ENCODE data around the gene OXSR1. TPM values are rescaled to one million over a fixed set of nuclear protein-coding genes. Genes with fewer than 3 reads are reported as not detected.
A peak's percentile ranks its signal among the peaks of the same experiment; 100 is the strongest.
"Not testable (repeated sequence)": the region's sequence is repeated elsewhere in the genome, so short reads cannot be mapped to it uniquely, and the experiment has no call there.

The OXSR1 gene
- total RNA-seq, 1 donor from 2014 or later, result 41.1 TPM

DNA sequence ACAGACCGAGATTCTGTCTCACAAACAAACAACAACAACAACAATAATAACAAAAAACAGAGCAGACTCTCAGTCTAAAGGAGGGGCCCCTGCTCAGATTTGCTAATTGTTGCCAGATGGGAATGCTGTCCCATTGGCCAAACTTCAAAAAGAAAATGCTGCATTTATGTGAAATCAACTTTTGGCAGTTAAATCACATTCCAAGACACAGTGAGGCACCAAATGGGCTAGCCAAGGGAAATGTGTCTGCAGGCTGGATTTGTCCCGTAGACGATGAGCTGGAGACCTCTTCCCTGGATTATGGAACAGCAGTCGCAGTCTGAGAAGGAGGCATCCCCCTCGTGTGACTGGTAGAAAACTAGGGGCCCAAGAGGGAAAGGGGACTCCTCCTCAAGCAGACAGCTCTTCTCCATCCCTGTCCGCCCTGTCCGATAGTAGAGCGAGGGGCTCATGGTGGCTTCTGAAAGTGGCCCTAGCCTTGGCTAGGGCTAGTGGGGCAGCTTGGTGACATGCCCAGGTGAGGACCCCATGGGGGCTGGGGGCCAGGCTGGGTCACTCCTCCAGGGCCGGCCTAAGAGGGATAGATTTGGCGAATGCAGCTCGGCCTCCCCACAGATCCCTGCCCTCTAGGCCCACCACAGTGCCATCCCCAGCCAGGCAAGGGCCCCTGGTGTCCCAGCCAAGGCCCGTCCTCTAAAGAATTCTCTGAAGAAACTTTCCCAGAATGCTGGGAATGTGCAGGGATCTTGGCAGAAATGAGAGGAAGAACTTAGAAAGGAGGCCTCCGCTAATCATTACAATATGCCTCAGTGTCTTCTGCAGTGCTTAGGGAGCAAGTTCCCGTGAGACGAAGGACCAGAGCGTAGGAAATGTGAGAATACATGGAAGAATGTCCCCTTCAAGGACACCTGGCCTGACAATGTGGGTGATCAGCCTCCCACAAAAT lies 118.7 kb downstream of the OXSR1 start:
- peaks cover under 1% of the 10 kb centered on the region for H3K36me3 Mint-ChIP-seq
- H3K4me3 Mint-ChIP-seq, result no peak overlapping the region
- H3K27ac Mint-ChIP-seq, result no peak overlapping the region
- DNase-seq (ENCODE audit: extremely low spot score, unreplicated experiment), result no peak
- peaks cover 4% of the 10 kb centered on the region for H3K4me1 Mint-ChIP-seq (ENCODE audit: unreplicated experiment)
- no peaks in the 10 kb centered on the region for H3K27me3 Mint-ChIP-seq
- no peaks in the 10 kb centered on the region for H3K9me3 Mint-ChIP-seq
- no peak for TF ChIP-seq CTCF (conservative IDR thresholded peaks at IDR 0.05)

- Mint-ChIP-seq H3K27ac (no peak overlapping the region), H3K36me3 (no peaks in the 10 kb centered on the region), H3K27me3 (no peaks in the 10 kb centered on the region), H3K9me3 (no peaks in the 10 kb centered on the region), H3K4me1 (ENCODE audit: unreplicated experiment) (peaks cover 4% of the 10 kb centered on the region), H3K4me3 (no peak overlapping the region)
- no peak for TF ChIP-seq CTCF (conservative IDR thresholded peaks at IDR 0.05)
- DNase-seq (ENCODE audit: extremely low spot score, unreplicated experiment), result no peak
These were observed 119.4 kb downstream of the OXSR1 start for GRCh38 chr3:38284756-38285150.

DNA sequence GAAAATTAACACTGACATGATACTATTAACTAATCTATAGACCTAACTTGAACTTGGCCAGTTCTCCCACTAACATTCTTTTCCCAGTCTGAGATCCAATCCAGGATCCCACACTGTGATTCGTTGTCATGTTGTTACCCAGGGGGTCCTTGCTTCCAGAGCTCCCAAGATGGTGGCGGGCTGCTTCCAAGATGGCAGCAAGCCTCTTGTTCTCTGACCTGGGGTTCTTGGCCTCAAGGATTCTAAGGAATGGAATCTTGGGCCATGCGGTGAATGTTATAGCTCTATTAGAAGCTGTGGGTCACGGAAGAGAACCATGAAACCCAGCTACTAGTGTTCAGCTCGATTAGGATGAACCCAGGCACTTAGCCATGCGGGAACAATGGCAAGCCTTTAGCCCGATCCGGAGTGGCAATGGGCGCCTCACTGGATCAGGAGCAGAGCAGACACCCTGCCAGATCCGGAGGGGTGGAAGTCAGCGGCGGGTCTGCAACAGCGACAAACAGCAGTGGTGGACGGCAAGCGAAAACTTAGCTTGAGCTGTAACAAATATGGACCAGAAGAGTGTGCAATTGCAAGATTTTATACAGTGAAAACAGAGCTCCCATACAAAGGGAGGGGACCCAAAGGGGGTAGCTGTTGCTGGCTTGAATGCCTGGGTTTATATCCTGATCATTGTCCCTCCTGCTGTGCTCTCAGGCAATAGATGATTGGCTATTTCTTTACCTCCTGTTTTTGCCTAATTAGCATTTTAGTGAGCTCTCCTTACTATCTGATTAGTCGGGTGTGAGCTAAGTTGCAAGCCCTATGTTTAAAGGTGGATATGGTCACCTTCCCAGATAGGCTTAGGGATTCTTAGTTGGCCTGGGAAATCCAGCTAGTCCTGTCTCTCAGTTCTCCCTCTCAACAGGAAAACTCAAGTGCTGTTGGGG lies 124.2 kb downstream of the OXSR1 start:
- not testable (repeated sequence) for DNase-seq (ENCODE audit: extremely low spot score, unreplicated experiment); H3K27ac Mint-ChIP-seq; H3K4me3 Mint-ChIP-seq; H3K36me3 Mint-ChIP-seq; H3K9me3 Mint-ChIP-seq; H3K4me1 Mint-ChIP-seq (ENCODE audit: unreplicated experiment); H3K27me3 Mint-ChIP-seq

GRCh38 chr3:38297053-38297452 lies 131.7 kb downstream of the OXSR1 start:
- not testable (repeated sequence) for H3K27ac Mint-ChIP-seq; H3K4me3 Mint-ChIP-seq; DNase-seq (ENCODE audit: extremely low spot score, unreplicated experiment); H3K4me1 Mint-ChIP-seq (ENCODE audit: unreplicated experiment); H3K36me3 Mint-ChIP-seq; H3K27me3 Mint-ChIP-seq; H3K9me3 Mint-ChIP-seq

DNA sequence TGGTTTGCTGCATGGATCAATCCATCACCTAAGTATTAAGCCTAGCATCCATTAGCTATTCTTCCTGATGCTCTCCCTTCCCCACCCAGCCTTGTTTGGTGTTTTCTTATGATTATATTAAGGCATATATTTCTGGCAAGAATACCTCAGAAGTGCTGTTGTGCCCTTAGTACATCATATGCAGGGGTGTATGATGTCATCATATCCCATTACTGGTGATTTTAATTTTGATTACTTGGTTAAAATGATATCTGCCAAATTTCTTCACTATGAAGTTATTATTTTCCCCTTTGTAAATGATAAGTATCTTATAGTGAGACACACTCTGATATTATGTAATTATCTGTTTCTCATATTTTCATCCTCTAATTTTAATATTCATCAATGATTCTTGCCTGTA lies 132.2 kb downstream of the OXSR1 start:
- Mint-ChIP-seq H3K36me3 (no peaks in the 10 kb centered on the region), H3K27me3 (no peaks in the 10 kb centered on the region), H3K9me3 (no peaks in the 10 kb centered on the region), H3K4me1 (ENCODE audit: unreplicated experiment) (no peaks in the 10 kb centered on the region), H3K27ac (no peak overlapping the region), H3K4me3 (no peak overlapping the region)
- no peak for TF ChIP-seq CTCF (conservative IDR thresholded peaks at IDR 0.05)
- DNase-seq (ENCODE audit: extremely low spot score, unreplicated experiment), result no peak

DNA sequence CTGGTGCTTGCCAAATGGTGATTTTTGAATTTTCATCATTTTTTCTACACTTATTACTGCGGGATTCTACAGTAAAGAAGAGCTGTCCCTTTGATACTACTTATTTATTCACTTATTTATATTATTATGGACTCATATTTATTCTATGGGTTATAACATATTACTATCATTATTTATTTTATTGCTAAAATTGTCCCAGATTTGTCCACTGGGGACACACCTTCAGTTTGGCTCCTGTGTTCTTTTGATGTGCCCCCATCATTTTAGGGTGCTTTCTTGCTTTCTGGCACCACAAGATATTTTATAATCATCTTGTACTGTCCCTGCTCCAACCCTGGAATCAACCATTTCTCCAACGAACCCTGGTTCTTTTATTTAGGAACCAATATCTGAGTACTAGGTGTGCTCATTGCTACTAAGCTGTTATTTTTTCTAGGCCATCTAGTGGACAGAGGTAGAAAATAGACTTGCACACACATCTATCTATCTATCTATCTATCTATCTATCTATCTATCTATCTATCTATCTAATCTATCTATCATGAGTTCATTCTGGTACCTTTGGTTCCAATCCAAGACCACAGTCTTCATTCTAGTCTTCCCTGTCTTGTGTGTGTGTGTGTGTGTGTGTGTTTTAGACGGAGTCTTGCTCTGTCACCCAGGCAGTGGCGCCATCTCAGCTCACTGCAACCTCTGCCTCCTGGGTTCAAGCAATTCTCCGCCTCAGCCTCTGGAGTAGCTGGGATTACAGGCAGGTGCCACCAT lies 132.8 kb downstream of the OXSR1 start:
- Mint-ChIP-seq H3K27ac (no peak overlapping the region), H3K36me3 (no peaks in the 10 kb centered on the region)
- TF ChIP-seq CTCF (conservative IDR thresholded peaks at IDR 0.05), result peak; percentile 66

More for the DNA sequence above, 132.8 kb downstream of the OXSR1 start:
- Mint-ChIP-seq H3K4me1 (ENCODE audit: unreplicated experiment) (no peaks in the 10 kb centered on the region), H3K9me3 (no peaks in the 10 kb centered on the region), H3K4me3 (no peak overlapping the region), H3K27me3 (no peaks in the 10 kb centered on the region)
- DNase-seq (ENCODE audit: extremely low spot score, unreplicated experiment), result no peak
